GM19239 (cell line): Measurements from ENCODE around the gene COLEC12.

Experiments
- DNase-seq: peaks from one replicate; pipeline ENCODE4 v3.0.0; 2011; ENCODE audit warnings: low spot score; ENCODE audit not compliant: insufficient read length
- FAIRE-seq: peaks from 2 replicates; lab custom pipeline; 2011; peaks lifted over from hg19 to GRCh38; lab: Jason Lieb, UNC

COLEC12 gene

DNA sequence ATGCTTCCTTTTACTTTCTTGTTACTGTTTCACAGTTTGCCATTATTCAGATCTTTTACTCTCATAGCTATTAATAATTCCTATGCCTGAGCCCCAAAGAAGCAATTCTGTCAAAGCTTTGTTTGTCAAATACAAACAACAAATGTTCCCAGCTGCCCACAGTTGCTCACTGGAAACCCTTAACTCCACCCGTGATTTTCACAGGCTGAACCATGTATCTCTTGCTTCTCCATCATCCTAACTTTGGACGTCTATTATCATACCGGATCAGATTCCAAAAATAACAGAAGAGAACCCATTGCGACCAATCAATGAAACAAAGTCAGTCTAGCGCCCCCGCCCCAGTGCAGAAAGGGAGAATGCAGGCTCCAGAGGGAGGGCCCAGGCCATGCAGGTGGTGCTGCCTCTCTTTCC is 24.2 kb downstream of the COLEC12 start:
- no peak for DNase-seq
- no peak for FAIRE-seq

DNA sequence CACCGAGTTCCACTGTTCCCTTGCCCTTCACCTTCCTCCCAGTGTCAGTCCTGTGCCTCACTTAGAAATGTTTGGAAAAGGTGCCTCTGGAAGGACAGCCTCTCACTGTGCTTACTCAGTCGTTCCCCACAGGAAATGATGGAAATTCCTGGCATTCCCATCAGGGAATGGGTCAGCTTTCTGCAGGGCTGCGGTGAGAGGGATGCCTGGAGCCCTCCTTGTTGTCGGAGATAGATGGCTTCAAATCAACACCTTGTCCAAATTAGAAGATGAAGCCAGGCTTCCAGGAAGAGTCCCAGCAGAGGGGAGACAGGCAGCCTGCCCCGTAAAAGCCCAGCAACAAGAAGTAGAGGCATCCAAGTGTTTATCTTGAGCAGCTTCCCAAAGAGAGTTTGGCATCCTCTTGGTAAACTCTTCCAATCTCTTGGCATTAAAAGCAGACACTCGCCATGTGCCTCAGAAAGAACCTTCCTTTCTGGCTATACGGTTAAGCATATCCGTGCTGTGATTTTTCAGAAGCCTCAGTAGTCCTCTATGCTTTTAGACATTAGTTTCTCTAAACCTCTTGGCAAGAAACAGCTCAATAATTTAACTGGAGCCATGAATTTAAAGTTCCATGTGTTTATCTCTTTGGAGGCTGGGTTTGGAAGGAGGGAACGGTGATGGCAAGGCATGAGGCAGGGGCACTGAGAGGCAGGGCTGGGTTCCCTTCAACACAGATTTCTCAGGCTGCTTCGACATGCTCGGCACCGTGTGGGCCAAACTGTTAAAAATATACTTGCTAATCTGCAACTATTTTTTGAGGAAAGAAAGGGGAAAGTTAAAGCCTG is 25.1 kb downstream of the COLEC12 start:
- no peak for FAIRE-seq
- no peak for DNase-seq

DNA sequence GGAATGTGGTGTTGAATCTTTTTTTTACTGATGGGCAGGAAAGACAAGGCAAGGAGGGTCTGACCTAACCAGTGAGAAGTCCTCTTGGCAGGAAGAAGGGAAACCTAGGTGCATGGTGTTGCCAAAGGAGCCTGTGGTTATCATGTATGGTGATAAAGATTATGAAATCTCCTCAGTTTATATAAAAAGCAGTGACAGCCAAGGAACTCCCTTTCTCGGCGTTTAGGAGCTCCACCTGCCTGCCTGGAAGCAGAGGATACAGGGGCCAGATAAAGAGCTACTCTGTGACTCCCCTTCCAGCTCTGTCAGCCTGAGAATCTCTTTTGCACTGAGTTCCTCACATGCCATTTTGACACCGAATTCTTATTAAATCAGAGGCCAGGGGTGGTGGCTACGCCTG is 26.1 kb downstream of the COLEC12 start:
- FAIRE-seq (no peak), DNase-seq (no peak)

DNA sequence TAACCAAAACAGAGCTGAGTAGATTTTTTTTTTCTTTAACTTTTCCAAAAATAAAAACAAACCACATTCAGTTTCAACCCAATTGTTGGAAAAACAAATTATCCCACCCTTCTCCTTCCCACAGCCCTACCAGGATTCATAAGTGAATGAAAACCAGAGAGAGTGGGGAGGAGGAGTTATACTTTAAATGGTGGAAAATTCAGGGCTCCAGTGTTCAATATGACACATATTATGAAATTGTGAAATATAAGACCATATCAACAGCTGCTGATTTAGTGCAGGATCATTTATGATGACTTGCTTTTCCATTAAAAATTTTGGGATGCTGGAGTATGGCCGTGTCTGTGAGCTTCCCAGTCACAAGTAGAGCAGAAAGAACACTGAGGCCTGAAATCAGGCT is 26.7 kb downstream of the COLEC12 start:
- no peak for FAIRE-seq

DNA sequence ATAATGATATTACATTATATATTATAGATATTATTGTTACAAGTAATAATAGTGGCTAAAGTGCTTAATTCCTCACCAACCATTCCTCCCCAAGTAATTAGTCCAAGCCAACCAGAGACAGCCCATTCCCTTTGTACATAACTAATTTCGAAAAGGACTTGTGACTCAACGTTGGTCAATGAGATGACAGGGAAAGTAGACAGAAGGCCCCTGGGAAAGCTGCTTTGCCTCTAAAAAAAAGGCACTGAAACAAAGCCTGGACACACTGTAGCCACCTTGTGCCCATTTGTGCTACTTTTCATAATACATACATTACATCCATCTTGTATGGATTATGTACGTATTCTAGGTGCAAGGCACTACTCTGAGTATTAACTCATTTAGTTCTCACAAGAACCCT is 28.8 kb downstream of the COLEC12 start:
- FAIRE-seq: no peak
- DNase-seq: no peak

More for the DNA sequence above, 26.7 kb downstream of the COLEC12 start:
- no peak for DNase-seq

DNA sequence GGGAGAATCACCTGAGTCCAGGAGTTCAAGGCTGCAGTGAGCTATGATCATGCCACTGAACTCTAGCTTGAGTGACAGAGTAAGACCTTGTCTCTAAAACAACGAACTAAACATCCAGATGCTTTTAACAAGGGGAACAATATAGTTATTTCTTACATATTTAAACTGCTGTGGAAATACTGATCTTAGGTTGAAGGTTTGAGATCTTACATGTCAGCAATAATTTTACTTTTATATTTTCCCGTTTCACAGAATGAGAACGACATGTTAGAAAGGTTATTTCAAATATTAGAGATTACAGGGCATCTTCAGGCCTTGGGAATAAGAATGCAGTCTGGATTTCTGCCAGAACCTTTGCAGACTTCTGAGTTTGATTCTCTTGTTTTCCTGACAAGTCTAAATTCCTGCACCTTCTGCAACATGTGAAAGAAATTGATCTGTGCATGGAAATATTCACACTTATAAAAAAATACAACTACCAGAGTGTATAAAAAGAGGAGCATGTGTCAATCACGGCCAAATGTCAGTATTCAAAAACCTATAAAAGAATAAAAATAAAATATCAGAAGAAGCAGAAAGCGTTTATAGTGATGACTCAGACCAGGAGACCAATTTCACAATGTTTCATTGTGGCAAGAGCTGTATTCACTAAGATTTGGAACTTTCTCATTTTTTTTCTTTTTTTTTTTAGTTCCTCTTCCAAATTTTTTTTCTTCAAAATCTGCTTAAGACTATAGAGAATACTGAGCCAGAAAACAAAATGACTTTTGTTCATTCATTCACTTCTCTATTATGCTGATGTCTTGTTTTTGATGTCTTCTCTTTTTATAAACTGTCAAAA is 29.6 kb downstream of the COLEC12 start:
- DNase-seq: no peak
- FAIRE-seq: no peak

DNA sequence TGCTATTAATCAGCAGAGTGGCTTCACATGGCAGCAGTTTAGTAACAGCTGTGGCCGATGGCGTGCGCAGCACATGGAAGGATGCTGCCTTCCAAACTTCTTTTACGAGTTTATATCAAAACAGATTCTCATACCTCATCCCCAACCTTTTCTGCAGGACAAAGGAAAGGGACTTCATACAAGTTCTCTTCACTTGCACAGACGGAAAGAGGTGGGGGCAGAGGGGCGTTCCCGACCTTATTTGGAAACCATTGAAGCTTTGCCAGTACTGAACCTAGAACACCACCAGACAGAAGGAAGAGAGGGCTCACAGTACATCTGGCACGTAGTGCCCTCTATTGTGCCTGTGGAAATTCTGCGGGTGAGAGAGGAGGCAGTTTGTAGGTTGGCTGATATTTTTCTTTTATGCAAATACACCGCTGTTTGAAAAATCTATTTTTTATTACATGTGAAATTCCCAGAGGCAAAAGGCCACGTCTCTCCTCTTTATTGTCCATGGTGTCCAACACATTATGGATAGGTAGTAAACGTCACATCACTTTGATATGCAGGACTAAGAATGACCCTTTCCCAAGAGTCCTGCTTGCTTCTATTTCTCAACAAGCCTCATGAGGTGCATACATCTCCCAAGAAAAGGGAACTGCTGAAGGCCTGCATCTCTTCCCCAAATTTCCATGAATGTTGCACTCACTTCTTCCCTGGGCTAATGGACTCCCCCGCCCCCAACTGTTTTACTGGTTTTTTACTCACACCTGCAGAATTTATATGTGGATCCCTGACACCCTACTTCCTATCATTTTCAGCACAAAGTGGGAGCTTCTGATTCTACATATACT is 31.3 kb downstream of the COLEC12 start:
- FAIRE-seq (no peak), DNase-seq (no peak)

DNA sequence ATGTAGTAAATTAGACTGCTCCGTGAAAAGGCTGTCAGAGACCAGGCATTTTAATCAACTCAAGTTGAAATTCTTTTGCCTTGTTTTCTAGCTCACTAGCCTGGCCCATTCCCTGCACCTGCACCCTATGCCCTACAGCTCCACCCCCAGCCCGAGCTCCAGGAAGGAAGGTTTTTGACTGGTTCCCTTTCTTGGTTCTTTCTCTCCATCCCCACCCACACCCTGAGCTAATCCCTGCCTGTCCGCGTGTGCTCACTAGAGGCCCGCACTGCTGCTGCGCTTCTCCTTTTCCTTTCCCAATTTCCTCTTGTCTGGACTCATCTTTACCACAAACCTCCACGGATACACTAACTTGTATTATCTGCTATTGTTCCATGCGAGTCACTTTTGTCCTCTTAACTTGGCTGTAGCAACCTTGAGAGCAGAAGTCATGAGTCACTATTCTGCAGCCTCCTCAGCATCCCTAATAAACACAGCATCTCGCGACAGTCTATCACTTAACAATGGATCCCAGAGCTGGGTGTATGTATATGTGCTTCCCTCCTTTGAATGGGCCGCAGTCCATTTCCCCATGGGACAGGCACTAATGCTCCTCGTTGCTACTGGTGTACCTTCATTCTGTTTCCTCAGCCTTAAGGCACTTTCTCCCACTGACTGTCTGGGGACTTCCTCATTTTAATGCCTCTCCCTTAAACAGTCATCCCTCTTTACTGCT is 36.5 kb downstream of the COLEC12 start:
- DNase-seq (no peak), FAIRE-seq (no peak)

DNA sequence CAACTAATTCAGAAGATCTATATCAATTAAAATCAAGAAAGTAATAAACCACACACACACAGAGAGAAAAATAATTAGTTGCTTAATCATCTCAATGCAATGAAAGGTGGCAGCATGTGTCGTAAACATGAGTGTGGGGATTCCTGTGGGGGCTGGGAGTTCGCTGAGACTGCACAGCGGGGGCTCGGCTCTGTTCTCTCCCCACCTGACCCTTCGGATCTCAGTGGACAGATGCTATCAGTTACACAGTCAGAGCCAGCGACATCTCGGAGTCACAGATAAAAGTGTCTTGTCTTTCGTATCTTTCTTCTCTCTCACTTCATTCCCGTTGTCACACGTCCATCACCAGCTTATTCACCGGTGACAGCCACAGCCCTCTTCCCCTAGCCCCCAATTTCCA is 37.1 kb downstream of the COLEC12 start:
- DNase-seq: no peak
- no peak for FAIRE-seq

DNA sequence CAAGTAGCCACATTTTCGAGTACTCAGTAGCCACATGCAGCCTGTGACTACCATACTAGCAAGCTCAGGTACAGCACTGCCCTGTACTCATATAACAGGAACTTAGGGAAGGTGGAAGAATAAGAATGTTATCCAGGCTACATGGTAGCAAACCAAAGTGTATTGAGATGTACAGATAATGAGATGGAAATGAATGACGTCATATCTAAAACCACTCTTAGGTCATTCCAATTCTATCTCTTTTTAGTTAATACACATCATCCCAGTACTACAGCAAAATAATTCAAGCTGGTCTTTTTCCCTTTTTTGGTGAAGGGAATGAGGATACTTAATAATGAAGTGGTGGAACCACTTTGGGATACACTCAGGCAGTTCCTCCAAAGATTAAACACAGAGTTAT is 38.7 kb downstream of the COLEC12 start:
- FAIRE-seq (no peak), DNase-seq (no peak)

DNA sequence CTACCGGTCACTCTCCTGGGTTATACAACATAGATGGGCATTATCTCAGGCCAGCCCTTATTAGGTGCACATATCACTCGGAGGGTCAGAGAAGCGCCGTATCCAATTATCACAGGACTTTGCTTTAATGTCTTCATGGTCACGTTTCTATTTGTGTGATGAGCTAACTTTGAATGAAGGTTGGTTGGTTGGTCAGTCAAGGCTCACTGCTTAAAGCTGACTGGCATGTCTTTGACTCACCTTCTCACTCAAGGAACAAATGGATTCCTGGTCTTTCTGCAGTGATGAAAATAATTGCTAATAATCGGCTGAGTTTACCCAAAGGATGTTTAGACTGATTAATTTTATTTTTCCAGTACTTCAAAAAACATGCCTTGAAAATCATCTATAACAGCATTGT is 39.7 kb downstream of the COLEC12 start:
- FAIRE-seq (no peak), DNase-seq (no peak)

DNA sequence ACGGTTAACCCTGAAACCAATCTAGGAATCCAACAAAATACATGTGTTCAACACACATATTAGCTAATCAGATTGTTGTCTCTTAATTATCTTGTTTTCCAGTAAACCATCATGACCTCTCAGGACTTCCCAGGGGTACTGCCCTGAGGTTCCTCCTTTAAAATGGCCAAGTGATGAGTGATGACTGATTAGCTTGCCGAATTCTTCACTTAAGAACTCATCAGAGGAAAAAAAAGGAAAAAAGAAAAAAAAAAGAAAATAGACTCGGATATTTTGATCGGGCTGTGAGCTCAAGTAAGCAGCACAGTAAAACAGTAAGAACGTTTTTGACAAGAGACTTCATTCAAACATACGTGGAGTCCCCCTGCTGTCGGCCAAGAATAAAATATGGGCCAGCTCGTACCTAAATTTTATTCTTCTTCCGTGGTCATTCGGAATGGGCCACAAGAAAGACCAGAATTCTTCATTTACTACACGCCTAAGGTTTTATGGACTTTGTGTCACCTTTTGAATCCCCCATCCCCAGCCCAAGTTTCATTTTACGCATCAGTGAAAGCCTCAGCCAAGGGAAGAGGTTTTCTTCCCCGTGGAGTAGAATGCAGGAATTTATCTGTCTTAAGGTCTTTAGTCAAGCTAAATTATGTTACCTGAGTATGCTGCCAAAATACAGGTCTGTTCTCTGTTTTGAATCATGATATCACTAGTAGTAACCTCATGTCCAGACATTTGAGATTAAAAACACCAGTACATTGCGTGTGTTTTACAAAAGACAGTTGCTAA is 40.5 kb downstream of the COLEC12 start:
- no peak for DNase-seq
- FAIRE-seq: no peak

DNA sequence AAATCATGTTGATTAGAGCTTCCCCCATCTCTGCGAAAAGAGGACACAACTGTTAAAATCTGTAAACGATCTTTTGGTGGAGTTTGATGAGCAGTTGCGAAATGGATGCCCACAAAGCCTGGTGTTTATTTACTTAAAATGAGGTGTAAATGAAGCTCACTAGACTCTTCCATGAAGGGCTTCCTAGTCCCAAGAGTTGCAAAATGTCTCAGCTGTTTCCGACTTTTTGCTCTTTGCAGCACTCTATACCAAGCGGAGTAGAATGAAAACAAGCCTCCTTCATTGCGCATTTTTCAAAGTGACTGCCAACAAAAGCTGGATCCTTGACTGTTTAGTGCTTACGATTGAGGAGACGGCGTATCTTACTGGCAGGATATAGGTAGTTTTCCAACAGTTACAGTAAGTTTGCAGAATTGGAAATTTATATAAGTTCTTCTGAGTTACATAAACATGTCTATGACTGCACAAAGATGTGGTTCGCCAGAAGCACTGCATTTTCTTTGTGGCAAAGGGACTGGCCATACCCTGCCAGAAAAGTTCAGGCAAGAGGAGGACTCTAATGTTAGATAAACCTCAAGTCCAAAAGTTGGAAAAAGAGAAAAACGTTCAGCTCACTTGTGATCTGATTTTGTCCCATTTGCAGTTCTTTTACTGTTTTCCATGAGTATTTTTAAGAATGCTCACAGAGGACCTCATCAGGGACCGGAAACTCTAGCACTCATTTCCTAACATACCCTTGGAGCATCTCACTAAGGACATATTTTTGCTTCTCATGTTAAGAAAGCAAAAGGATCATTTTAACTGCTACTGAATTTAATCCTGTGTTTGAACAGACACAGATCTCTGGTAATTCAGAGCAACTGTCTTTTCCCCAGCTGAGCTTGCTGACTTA is 42.7 kb downstream of the COLEC12 start:
- DNase-seq (no peak), FAIRE-seq (no peak)

DNA sequence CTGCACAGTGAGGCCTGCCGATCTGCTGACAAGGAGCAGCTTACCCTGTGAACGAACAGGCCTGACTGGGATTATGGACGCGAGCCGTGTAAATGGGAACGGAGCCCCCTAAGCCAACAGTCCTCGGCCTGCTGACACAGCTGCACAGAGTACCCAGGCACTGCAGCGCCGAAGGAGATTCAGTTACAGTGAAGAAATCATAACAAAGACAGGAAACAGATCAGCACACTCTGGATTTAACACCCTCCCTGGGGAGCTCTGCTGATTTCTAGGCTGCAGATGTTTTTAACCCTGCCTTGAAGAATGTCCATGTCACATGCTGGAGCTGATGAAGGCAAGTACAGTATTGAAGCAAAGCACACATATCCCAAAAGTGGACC is 43.4 kb downstream of the COLEC12 start:
- DNase-seq (no peak), FAIRE-seq (no peak)

DNA sequence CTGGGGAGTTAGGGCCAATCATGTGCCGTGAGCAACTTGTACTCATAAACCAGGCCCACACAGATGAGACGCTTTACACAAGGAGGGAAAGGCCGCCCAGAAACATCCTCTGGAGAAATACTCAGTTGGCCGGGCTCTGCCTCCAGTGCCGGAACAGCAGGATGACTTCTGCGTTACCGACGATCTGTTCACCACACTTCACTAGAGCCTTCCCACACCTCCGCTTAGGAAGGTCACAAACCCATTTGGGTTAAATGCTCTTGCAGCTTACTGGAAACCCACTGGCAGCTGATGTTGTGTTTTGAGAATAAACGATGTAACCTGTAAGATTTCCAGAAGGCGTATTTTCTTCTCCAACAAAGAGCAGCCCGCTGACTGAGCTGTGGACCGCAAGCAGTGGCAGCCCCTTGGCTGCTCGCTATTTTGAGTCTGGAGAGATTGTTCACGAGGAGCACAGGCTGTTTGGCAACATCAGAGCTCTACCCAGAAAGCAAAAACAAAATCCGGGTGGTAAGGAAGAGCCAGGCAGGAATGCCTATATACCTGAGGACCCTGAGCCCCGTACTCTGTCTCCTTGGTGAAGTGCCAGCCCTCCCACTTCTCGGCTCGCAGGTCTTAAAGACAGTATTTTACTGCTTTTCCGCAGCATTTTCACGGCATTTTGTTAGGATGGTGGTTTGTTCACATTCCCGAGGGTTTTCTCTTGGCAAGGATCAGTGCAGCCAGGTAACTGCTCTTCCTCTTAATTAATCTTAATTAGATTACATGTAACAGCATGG is 44.0 kb downstream of the COLEC12 start:
- FAIRE-seq: no peak
- DNase-seq: no peak

DNA sequence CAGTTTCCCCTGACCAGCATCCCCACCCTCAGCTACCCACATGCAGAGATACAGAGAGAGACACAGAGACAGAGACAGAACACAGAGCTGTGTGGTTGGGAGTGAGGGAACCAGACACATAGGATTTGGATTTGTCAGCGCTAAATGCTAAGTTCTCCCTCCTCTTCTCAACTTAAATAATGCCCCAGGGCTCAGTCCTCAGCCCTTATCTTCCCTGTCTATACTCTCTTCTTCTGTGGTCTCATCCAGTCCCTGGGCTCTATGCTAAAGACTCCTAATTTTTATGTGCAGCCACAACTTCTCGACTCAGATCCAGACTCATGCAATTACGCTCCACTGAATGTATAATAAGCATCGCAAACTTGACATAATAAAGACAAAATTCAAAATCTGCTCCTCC is 47.1 kb downstream of the COLEC12 start:
- no peak for FAIRE-seq
- no peak for DNase-seq

DNA sequence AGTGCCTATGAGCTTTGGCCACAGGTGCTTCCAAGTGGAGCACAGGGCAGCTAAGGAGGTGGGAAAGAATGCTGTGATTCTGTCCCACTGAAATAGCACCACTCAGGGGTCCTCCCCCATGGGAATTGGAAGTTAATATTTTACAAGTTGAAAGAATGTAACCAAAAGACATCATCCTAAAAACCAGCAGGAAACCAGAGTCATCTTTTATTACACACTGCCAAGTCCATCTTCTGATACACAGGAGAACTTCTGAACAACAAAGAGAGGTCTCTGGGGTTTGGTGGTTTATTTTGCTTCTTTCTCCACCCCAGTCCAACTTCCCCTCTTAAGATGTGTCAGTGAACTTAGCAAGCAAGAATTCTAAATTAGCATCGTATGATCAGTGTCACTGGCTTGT is 47.7 kb downstream of the COLEC12 start:
- FAIRE-seq (no peak), DNase-seq (no peak)

DNA sequence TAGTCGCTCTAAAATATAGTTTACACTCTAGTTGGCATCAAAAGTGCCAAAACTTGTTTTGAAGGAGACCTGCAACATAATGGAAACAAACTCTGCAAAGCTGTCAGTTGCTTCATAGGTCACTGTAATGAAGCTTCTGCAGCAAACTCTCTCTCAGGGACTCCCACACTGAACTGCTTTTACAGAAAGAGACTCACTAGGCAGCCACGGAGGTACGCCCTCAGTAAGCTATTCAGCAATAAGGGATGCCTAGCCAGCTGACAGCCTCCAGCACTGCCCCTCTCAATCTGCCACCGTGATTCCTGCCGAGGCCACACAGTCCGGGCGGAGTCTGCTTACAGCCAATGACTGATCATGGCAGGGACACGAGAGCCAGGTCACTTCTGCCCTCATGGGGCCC is 51.1 kb downstream of the COLEC12 start:
- no peak for DNase-seq
- no peak for FAIRE-seq
